NCI-H2081 (cell line): ENCODE data around the gene LRRC37A3.
"Not testable (repeated sequence)": the region's sequence is repeated elsewhere in the genome, so short reads cannot be mapped to it uniquely, and the experiment has no call there.

Experiments
- DNase-seq, 2 experiments: peaks; one replicate each; lab custom pipeline; 2025; lab: John Stamatoyannopoulos, UW

The LRRC37A3 gene

GRCh38 chr17:64919289-64920025 lies at the start of gene LRRC37A3:
Gene LRRC37A3, minus strand, starts transcription at chr17:64919478. Its CDS starts 22,221 bp downstream, at chr17:64897257.
- peak; percentile 93 to 95 for DNase-seq

- peak; percentile 52 to 84 for DNase-seq
These were observed 46.6 kb upstream of the LRRC37A3 start for GRCh38 chr17:64965873-64966287.

- DNase-seq = not testable (repeated sequence)
These were observed 46.1 kb upstream of the LRRC37A3 start for GRCh38 chr17:64965256-64965872.

- peak in 1 of 2 experiments; percentile 10 for DNase-seq
These were observed 45.5 kb upstream of the LRRC37A3 start for GRCh38 chr17:64964796-64965195.

GRCh38 chr17:64963814-64964213 lies 44.5 kb upstream of the LRRC37A3 start:
- DNase-seq = not testable (repeated sequence)

- peak; percentile 59 to 75 for DNase-seq
These were observed 42.5 kb upstream of the LRRC37A3 start for GRCh38 chr17:64961563-64962378.

- DNase-seq = no peak
These were observed 32.6 kb upstream of the LRRC37A3 start for GRCh38 chr17:64951877-64952276.

GRCh38 chr17:64950871-64951270 lies 31.6 kb upstream of the LRRC37A3 start:
- DNase-seq = no peak

- DNase-seq = no peak
These were observed 27.9 kb upstream of the LRRC37A3 start for GRCh38 chr17:64947152-64947551.

GRCh38 chr17:64941761-64942160 lies 22.5 kb upstream of the LRRC37A3 start:
- no peak for DNase-seq

GRCh38 chr17:64941045-64941444 lies 21.8 kb upstream of the LRRC37A3 start:
- DNase-seq = no peak

- DNase-seq = no peak
These were observed 20.8 kb upstream of the LRRC37A3 start for GRCh38 chr17:64940055-64940454.

- no peak for DNase-seq
These were observed 19.7 kb upstream of the LRRC37A3 start for GRCh38 chr17:64938925-64939474.

GRCh38 chr17:64938290-64938689 lies 19.0 kb upstream of the LRRC37A3 start:
- no peak for DNase-seq

GRCh38 chr17:64936117-64936516 lies 16.8 kb upstream of the LRRC37A3 start:
- no peak for DNase-seq

- not testable (repeated sequence) for DNase-seq
These were observed 15.1 kb upstream of the LRRC37A3 start for GRCh38 chr17:64934284-64934778.

GRCh38 chr17:64932850-64933249 lies 13.6 kb upstream of the LRRC37A3 start:
- not testable (repeated sequence) for DNase-seq

- not testable (repeated sequence) for DNase-seq
These were observed 11.1 kb upstream of the LRRC37A3 start for GRCh38 chr17:64930374-64930773.

GRCh38 chr17:64929419-64930209 lies 10.3 kb upstream of the LRRC37A3 start:
- not testable (repeated sequence) for DNase-seq

- not testable (repeated sequence) for DNase-seq
These were observed 9.4 kb upstream of the LRRC37A3 start for GRCh38 chr17:64928701-64929100.

GRCh38 chr17:64927444-64927843 lies 8.2 kb upstream of the LRRC37A3 start:
- DNase-seq = peak; percentile 80 to 81
